Renal pelvis (tissue), 4 donors: ENCODE data around the gene SATB1. TPM values are rescaled to one million over a fixed set of nuclear protein-coding genes. Genes with fewer than 3 reads are reported as not detected.

ENCODE experiments used
- DNase-seq: peaks from one replicate; pipeline ENCODE4 v3.0.0-alpha.2; 2013
- polyA plus RNA-seq, 3 donors: library from polyadenylated mRNA; unstranded; fragments of 120-200 nt; gene quantifications; one replicate each; pipeline ENCODE4 v1.2.1, GENCODE V29; 2013; ENCODE audit not compliant: insufficient read length in 3 of 3

SATB1 gene
- polyA plus RNA-seq, 3 donors: 34.0 to 39.4 (median 37.6) TPM

- DNase-seq: no peak
Measured at GRCh38 chr3:18439281-18439680, 14.1 kb upstream of the SATB1 start.

- no peak for DNase-seq
Measured at GRCh38 chr3:18438586-18438985, 13.4 kb upstream of the SATB1 start.

- no peak for DNase-seq
Measured at GRCh38 chr3:18436213-18436612, 11.1 kb upstream of the SATB1 start.

- DNase-seq: no peak
Measured at GRCh38 chr3:18434711-18435110, 9.6 kb upstream of the SATB1 start.

GRCh38 chr3:18432752-18433151, 7.6 kb upstream of the SATB1 start:
- DNase-seq: no peak

- no peak for DNase-seq
Measured at GRCh38 chr3:18431266-18431665, 6.1 kb upstream of the SATB1 start.

- DNase-seq: no peak
Measured at GRCh38 chr3:18428991-18429745, 4.0 kb upstream of the SATB1 start.

GRCh38 chr3:18428036-18428435, 2.9 kb upstream of the SATB1 start:
- no peak for DNase-seq

GRCh38 chr3:18426597-18427193, 1.6 kb upstream of the SATB1 start:
- no peak for DNase-seq

GRCh38 chr3:18425641-18426257, 610 bp upstream of the SATB1 start:
- DNase-seq: peak; percentile 37

- peak; percentile 37 for DNase-seq
Measured at GRCh38 chr3:18424213-18424728, 868 bp downstream of the SATB1 start.

GRCh38 chr3:18423401-18424212, 1.5 kb downstream of the SATB1 start:
- DNase-seq: peak; percentile 56

- DNase-seq: no peak
Measured at GRCh38 chr3:18422972-18423371, 2.2 kb downstream of the SATB1 start.

- DNase-seq: no peak
Measured at GRCh38 chr3:18420555-18420954, 4.6 kb downstream of the SATB1 start.

- DNase-seq: no peak
Measured at GRCh38 chr3:18419232-18419631, 5.9 kb downstream of the SATB1 start.

GRCh38 chr3:18417904-18418572, 7.1 kb downstream of the SATB1 start:
- no peak for DNase-seq

GRCh38 chr3:18416332-18416731, 8.8 kb downstream of the SATB1 start:
- no peak for DNase-seq

GRCh38 chr3:18415839-18416238, 9.3 kb downstream of the SATB1 start:
- DNase-seq: no peak

- no peak for DNase-seq
Measured at GRCh38 chr3:18415167-18415566, 10.0 kb downstream of the SATB1 start.

- DNase-seq: no peak
Measured at GRCh38 chr3:18412684-18413083, 12.5 kb downstream of the SATB1 start.

- no peak for DNase-seq
Measured at GRCh38 chr3:18411541-18411940, 13.6 kb downstream of the SATB1 start.

- DNase-seq: no peak
Measured at GRCh38 chr3:18410205-18410604, 14.9 kb downstream of the SATB1 start.
